NCI-H1694 treated with DMSO at 0.1 percent for 48 hours (cell line): ENCODE results near the gene TRIM2.

Experiments used
- DNase-seq: peaks from one replicate; lab custom pipeline; 2025; lab: John Stamatoyannopoulos, UW

The TRIM2 gene

GRCh38 chr4:153222707-153223426 lies 18.6 kb downstream of the TRIM2 start:
- DNase-seq, result no peak

- DNase-seq, result no peak
These were observed 19.2 kb downstream of the TRIM2 start for GRCh38 chr4:153223427-153223801.

GRCh38 chr4:153223930-153224329 lies 19.7 kb downstream of the TRIM2 start:
- no peak for DNase-seq

GRCh38 chr4:153224474-153224873 lies 20.2 kb downstream of the TRIM2 start:
- DNase-seq, result no peak

- DNase-seq, result no peak
These were observed 23.3 kb downstream of the TRIM2 start for GRCh38 chr4:153227469-153228075.

- DNase-seq, result no peak
These were observed 24.4 kb downstream of the TRIM2 start for GRCh38 chr4:153228512-153229140.

- DNase-seq, result no peak
These were observed 25.3 kb downstream of the TRIM2 start for GRCh38 chr4:153229545-153229944.

GRCh38 chr4:153232768-153233167 lies 28.5 kb downstream of the TRIM2 start:
- no peak for DNase-seq

- no peak for DNase-seq
These were observed 29.6 kb downstream of the TRIM2 start for GRCh38 chr4:153233761-153234371.

- DNase-seq, result no peak
These were observed 30.6 kb downstream of the TRIM2 start for GRCh38 chr4:153234885-153235284.

- no peak for DNase-seq
These were observed 34.1 kb downstream of the TRIM2 start for GRCh38 chr4:153238135-153238919.

- DNase-seq, result no peak
These were observed 35.2 kb downstream of the TRIM2 start for GRCh38 chr4:153239409-153239808.

- no peak for DNase-seq
These were observed 37.1 kb downstream of the TRIM2 start for GRCh38 chr4:153241295-153241694.

GRCh38 chr4:153241970-153242838 lies 38.0 kb downstream of the TRIM2 start:
- DNase-seq, result no peak

- no peak for DNase-seq
These were observed 38.6 kb downstream of the TRIM2 start for GRCh38 chr4:153242839-153243324.

- DNase-seq, result no peak
These were observed 39.2 kb downstream of the TRIM2 start for GRCh38 chr4:153243468-153243867.

GRCh38 chr4:153244969-153245368 lies 40.7 kb downstream of the TRIM2 start:
- no peak for DNase-seq

GRCh38 chr4:153245775-153246174 lies 41.5 kb downstream of the TRIM2 start:
- no peak for DNase-seq

GRCh38 chr4:153246446-153247115 lies 42.3 kb downstream of the TRIM2 start:
- DNase-seq, result no peak

- no peak for DNase-seq
These were observed 42.9 kb downstream of the TRIM2 start for GRCh38 chr4:153247116-153247490.
